Hair follicular keratinocyte (primary cell): ENCODE data around the gene SCARF2. TPM values are rescaled to one million over a fixed set of nuclear protein-coding genes. Genes with fewer than 3 reads are reported as not detected.

Experiments
- total RNA-seq: library from RNA; depleted of rRNA; stranded (reverse); fragments of >200 nt; gene quantifications from 2 replicates; pipeline ENCODE4 v1.2.3, GENCODE V29; 2015

The SCARF2 gene, protein sequence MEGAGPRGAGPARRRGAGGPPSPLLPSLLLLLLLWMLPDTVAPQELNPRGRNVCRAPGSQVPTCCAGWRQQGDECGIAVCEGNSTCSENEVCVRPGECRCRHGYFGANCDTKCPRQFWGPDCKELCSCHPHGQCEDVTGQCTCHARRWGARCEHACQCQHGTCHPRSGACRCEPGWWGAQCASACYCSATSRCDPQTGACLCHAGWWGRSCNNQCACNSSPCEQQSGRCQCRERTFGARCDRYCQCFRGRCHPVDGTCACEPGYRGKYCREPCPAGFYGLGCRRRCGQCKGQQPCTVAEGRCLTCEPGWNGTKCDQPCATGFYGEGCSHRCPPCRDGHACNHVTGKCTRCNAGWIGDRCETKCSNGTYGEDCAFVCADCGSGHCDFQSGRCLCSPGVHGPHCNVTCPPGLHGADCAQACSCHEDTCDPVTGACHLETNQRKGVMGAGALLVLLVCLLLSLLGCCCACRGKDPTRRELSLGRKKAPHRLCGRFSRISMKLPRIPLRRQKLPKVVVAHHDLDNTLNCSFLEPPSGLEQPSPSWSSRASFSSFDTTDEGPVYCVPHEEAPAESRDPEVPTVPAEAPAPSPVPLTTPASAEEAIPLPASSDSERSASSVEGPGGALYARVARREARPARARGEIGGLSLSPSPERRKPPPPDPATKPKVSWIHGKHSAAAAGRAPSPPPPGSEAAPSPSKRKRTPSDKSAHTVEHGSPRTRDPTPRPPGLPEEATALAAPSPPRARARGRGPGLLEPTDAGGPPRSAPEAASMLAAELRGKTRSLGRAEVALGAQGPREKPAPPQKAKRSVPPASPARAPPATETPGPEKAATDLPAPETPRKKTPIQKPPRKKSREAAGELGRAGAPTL
- 3.1 and 3.9 TPM in 2 replicates for total RNA-seq

DNA sequence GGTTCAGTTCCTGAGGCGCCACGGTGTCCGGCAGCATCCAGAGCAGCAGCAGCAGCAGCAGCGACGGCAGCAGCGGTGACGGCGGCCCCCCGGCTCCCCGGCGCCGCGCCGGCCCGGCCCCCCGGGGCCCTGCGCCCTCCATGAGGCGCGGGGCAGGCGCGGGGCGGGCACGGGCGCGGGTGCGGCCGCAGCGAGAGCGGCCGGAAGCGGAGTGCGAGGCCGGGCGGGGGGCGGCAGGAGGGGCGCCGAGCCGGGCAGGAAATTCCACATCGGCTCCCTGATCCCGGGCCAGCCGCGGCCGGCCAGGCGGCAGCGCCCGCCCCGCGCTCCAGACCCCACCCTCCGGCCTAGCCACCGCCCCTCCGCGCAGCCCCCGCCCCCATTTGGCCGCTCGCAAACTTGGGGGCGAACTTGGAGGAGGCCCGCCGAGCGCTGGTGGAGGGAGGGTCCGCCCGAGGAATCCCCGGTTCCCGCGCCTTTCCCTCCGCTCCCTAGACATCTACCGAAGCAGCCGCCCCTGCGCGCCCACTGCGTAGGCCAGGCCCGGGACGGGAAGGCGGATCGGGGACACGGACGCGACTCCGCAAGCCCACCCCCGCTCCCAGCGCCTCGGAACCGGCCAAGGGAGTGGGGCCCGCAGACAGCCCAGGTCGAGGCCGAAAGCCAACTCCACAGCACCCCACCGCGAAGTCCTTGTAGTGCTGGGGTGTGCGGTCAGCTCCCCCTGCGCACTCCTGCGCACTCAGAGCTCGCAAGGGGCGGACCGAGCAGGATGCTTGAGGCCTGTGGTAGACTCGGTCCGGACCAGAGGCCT is at the start of gene SCARF2:
Gene SCARF2, minus strand, starts transcription at position 213 of the 814 bp plus-strand sequence. Its CDS starts 71 bp downstream, at position 142.

DNA sequence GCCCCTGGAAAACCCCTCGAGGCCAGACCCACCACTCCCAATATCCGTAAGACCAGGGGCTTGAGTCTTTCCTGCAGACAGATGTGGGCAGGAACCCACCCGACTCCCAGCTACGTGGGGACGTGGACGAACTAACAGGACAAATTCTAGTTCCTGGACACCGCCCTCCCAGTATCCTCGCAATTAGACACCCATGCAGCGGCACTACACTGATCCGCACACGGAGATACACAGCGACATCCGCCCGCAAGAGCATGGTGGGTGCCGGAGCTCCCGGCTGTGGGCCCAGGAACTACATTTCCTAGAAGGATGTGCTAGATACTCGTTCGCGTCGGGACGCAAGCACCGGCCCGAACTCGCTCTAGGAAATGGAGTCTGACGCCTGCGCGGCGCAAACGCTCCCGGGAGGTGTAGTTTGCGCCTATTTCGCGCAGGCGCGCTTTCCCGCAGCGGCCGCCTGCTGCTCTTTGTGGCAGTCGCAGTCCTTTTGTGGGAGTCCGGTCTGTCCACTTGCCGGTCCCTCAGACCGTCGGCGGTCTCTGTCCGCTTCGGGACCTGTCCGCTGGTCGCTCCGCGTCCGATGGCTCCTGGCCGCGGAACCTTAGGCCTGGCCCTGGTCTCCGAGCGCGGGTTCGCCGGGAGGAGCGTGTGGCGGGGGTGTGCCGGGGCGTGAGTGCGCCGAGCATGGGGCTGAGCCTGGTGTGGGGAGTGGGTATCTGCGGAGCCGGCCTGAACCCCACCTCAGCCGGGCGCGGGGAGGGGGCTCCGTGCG is 43.7 kb downstream of the SCARF2 start, which contains the start of gene ZNF74:
Gene ZNF74, plus strand, starts transcription at position 447 of the 772 bp plus-strand sequence. CDS start 478 bp downstream, outside the sequence.

Other genes with a start within 250 kb of the SCARF2 start
- 18.4 and 30.8 TPM in 2 replicates for gene RTN4R, start 169.5 kb downstream of the SCARF2 start, total RNA-seq
- gene DGCR6L, start 117.8 kb downstream of the SCARF2 start, total RNA-seq: 56.6 and 57.9 TPM in 2 replicates
- gene ZNF74, start 43.7 kb downstream of the SCARF2 start, total RNA-seq: 11.0 and 18.9 TPM in 2 replicates
- gene KLHL22, start 58.0 kb upstream of the SCARF2 start, total RNA-seq: 9.1 and 15.9 TPM in 2 replicates
- gene MED15, start 69.8 kb upstream of the SCARF2 start, total RNA-seq: 49.7 and 55.2 TPM in 2 replicates